Measurements from ENCODE around the gene NRG2.

The NRG2 gene

GRCh38 chr5:139842321-139842720, 200.8 kb downstream of the NRG2 start:
- DNase-seq (ENCODE audit: low spot score) (no peak), FAIRE-seq (no peak)

GRCh38 chr5:139841549-139841948, 201.6 kb downstream of the NRG2 start:
- no peak for FAIRE-seq
- DNase-seq (ENCODE audit: low spot score), result no peak

GRCh38 chr5:139839918-139840317, 203.2 kb downstream of the NRG2 start:
- no peak for FAIRE-seq

GRCh38 chr5:139839232-139839815, 203.8 kb downstream of the NRG2 start:
- DNase-seq (ENCODE audit: low spot score) (no peak), FAIRE-seq (no peak)

More at GRCh38 chr5:139839918-139840317, 203.2 kb downstream of the NRG2 start:
- no peak for DNase-seq (ENCODE audit: low spot score)

- FAIRE-seq (no peak), DNase-seq (ENCODE audit: low spot score) (no peak)
These were observed 204.5 kb downstream of the NRG2 start for GRCh38 chr5:139838381-139839197.

GRCh38 chr5:139837711-139838380, 205.3 kb downstream of the NRG2 start:
- FAIRE-seq (no peak), DNase-seq (ENCODE audit: low spot score) (no peak)

- FAIRE-seq (no peak), DNase-seq (ENCODE audit: low spot score) (no peak)
These were observed 206.5 kb downstream of the NRG2 start for GRCh38 chr5:139836469-139837208.

GRCh38 chr5:139835656-139836055, 207.4 kb downstream of the NRG2 start:
- FAIRE-seq, result no peak

GRCh38 chr5:139833525-139833924, 209.6 kb downstream of the NRG2 start:
- DNase-seq (ENCODE audit: low spot score), result no peak
- FAIRE-seq, result no peak

More at GRCh38 chr5:139835656-139836055, 207.4 kb downstream of the NRG2 start:
- no peak for DNase-seq (ENCODE audit: low spot score)

- FAIRE-seq (no peak), DNase-seq (ENCODE audit: low spot score) (no peak)
These were observed 211.5 kb downstream of the NRG2 start for GRCh38 chr5:139831624-139832023.

GRCh38 chr5:139829471-139829870, 213.6 kb downstream of the NRG2 start:
- DNase-seq (ENCODE audit: low spot score) (no peak), FAIRE-seq (no peak)

- FAIRE-seq (no peak), DNase-seq (ENCODE audit: low spot score) (no peak)
These were observed 214.7 kb downstream of the NRG2 start for GRCh38 chr5:139828207-139828895.

GRCh38 chr5:139825690-139826089, 217.4 kb downstream of the NRG2 start:
- DNase-seq (ENCODE audit: low spot score) (no peak), FAIRE-seq (no peak)

- FAIRE-seq (no peak), DNase-seq (ENCODE audit: low spot score) (no peak)
These were observed 219.2 kb downstream of the NRG2 start for GRCh38 chr5:139823757-139824355.

GRCh38 chr5:139822553-139823425, 220.3 kb downstream of the NRG2 start:
- no peak for FAIRE-seq

GRCh38 chr5:139821806-139822552, 221.1 kb downstream of the NRG2 start:
- no peak for FAIRE-seq
- DNase-seq (ENCODE audit: low spot score), result no peak

More at GRCh38 chr5:139822553-139823425, 220.3 kb downstream of the NRG2 start:
- DNase-seq (ENCODE audit: low spot score), result no peak

- no peak for DNase-seq (ENCODE audit: low spot score)
- no peak for FAIRE-seq
These were observed 222.5 kb downstream of the NRG2 start for GRCh38 chr5:139820606-139821005.

- FAIRE-seq, result no peak
These were observed 223.0 kb downstream of the NRG2 start for GRCh38 chr5:139820130-139820529.

GRCh38 chr5:139817970-139818369, 225.1 kb downstream of the NRG2 start:
- DNase-seq (ENCODE audit: low spot score), result no peak
- no peak for FAIRE-seq

More at GRCh38 chr5:139820130-139820529, 223.0 kb downstream of the NRG2 start:
- no peak for DNase-seq (ENCODE audit: low spot score)

Data from urothelium cell line (cell line).